Activated T-helper 1 cell treated with anti-CD3 and anti-CD28 coated beads, Interleukin-2, amount 50 U/mL, for 16 hours (primary cell): Measurements from ENCODE around the gene BEAN1.
A peak's percentile ranks its signal among the peaks of the same experiment; 100 is the strongest.

Experiments
- DNase-seq, 2 donors: peaks; one replicate each; pipeline ENCODE4 v3.0.0-alpha.2; 2020; ENCODE audit warnings: low read depth in 1 of 2, low spot score in 1 of 2

Gene BEAN1

GRCh38 chr16:66519482-66520373 is 92.6 kb downstream of the BEAN1 start:
- no peak for DNase-seq

- DNase-seq: no peak
These were observed 93.5 kb downstream of the BEAN1 start for GRCh38 chr16:66520406-66521170.

DNA sequence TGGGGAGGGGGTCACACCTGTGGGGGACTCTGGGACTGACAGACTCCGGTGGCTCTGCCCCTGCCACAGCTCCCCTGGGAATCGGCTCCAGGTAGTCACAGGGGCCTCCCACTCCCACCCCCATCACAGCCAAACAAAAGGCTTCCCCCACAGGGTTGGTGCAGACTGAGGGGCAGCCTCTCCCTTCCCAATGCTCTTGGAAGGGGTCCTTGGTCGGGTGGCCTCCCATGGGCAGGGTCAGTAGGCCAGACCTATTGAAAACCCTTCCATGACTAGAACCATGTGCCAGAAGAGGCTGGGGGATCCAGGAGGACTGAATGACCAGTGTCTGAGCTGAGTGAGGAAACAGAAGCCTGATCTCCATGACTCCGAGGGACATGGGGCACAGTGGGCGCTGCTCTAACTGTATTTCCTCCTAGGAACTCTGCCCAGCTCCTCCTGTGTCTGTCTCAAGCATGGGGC is 94.2 kb downstream of the BEAN1 start:
- DNase-seq: no peak

GRCh38 chr16:66521951-66522771 is 95.1 kb downstream of the BEAN1 start:
- peak; percentile 78 to 83 for DNase-seq

- DNase-seq: no peak
These were observed 95.9 kb downstream of the BEAN1 start for GRCh38 chr16:66522816-66523590.

- DNase-seq: no peak
These were observed 96.8 kb downstream of the BEAN1 start for GRCh38 chr16:66523861-66524354.

DNA sequence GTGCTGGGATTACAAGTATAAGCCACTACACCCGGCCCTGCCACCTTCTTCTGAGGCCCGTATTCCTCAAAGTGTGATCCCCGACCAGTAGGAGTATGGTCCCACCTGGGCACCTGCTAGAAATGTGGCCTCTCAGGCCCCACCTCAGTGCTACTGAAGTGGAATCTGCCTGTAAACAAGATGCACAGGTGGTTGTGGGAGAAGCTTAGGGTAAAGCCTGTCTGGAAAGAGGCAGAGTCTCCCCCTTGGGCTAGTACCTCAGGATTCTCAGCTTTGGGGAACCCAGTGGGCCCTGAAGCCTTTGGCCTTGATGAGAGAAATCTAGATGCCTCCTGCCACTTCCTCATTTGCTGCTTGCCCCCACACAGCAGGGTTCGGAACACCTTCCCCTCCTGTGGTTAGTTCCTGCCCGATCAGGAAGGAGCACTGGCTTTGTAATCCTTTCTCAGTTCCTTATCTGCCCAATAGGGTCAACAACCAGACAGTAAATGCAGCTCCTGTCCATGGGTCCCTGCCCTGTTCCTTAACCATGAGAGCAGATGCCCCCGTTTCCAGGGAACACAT is 97.6 kb downstream of the BEAN1 start:
- no peak for DNase-seq

DNA sequence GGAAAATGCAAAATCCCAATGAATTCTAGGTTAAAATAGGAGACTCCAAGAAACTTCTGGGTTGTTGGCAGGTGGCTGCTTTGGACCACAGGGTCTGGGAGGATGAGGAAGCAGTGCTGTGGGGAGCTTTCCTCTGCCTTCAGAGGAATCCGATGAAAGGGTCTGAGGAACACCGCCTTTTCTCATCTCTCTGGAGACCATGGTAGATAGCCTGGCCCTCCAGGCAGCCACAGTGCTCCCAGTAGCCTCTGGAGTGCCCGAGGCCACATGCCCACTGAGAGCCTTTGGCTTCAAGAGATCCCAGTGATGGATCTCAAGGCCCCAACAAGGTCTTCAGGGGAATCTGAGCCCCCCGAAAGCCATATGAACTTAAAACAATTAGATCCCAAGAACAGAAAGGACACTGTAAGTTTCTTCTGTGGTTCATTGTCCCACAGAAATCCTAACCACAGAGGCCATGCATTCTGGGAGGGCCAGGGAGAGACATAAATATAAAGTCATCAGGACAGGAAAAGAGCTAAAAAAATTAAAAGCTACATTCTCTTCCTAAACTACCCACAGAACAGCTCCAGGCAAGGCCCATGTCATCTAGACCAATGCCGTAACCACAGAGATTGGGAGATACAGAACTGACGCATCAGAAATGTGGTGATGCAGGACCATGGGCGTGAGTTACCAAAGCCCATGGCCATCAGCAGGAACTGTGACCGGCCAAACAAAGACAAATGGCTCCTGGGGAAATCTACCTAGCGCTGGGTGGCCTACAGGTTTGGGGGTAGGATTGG is 98.5 kb downstream of the BEAN1 start:
- DNase-seq: no peak

GRCh38 chr16:66528294-66528693 is 101.2 kb downstream of the BEAN1 start:
- DNase-seq: no peak

DNA sequence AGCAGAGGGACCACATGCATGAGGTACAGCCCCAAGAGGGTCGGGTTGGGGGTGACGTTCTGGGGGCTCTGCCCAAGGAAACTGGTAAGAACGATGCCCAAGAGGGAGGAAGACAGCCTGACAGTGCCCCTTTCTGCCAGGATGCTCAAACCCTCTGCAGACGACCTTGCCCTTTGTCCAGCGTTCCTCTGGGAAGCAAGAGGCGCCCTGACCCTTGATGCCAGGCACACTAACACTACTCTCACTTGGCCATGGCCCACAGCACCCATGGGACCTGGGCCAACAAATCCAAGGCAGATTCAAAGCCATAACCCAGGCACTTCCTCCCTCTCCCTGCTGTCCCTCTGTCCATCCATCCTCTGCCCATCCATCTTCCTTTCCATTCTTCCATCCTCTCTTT is 102.4 kb downstream of the BEAN1 start:
- no peak for DNase-seq
